Prostate gland (tissue), 2 donors: Measurements from ENCODE around the gene MATK.

Source experiments
- CTCF ChIP-seq, 4 experiments: fragments of 200-600 bp in 2 of 4; fragments of 450-650 bp in 2 of 4; sonication (generic) in 2 of 4; IDR thresholded peaks; 1 replicate in 3 of 4; 2 replicates in 1 of 4; pipeline ENCODE4 v1.5.1; 2016 to 2019; ENCODE audit warnings: antibody characterized with exemption in 4 of 4, mild to moderate bottlenecking in 2 of 4, moderate library complexity in 2 of 4
- POLR2A ChIP-seq: fragments of 450-650 bp; IDR thresholded peaks from one replicate; pipeline ENCODE4 v1.6.1; 2016; ENCODE audit warnings: antibody characterized with exemption, mild to moderate bottlenecking
- POLR2AphosphoS5 ChIP-seq: sonication (generic); formaldehyde crosslinking; IDR thresholded peaks from one replicate; pipeline ENCODE4 v1.6.1; 2017; ENCODE audit warnings: antibody characterized with exemption

DNA sequence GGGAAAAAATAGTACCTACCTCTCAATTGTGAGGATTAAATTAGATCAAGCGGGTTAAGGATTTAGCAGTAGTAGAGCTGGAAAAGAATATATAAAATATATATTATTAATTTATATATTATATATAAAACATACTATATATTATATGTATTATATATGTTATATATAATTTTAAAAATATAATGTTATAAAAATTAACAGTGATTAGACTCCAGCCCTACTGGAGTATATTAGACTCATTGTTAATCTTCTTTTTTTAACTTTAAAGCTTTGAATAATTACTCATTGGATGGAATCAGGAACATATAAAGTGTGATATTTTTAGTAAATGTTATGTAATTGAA, 24.1 kb downstream of the MATK start:
- no peak for TF ChIP-seq CTCF (IDR thresholded peaks at IDR 0.05)
- no peak for TF ChIP-seq POLR2A
- no peak for TF ChIP-seq POLR2AphosphoS5
